Subcutaneous adipose tissue (tissue), 4 donors: ENCODE data around the gene PCSK4. TPM values are rescaled to one million over a fixed set of nuclear protein-coding genes. Genes with fewer than 3 reads are reported as not detected.

Experiments used
- total RNA-seq, 4 donors: library from RNA; depleted of rRNA; stranded (reverse); fragments of >200 nt; gene quantifications; one replicate each; pipeline ENCODE4 v1.1.0, GENCODE V29; 2016
- TF ChIP-seq, protein P1 (sequence below): fragments of 450-650 bp; IDR thresholded peaks from one replicate; pipeline ENCODE4 v1.5.1; 2016; ENCODE audit warnings: low read depth, mild to moderate bottlenecking, control low read depth, antibody characterized with exemption, moderate library complexity

Gene PCSK4
- total RNA-seq, 4 donors from 2014 or later = 0.65 to 2.6 (median 1.8) TPM

DNA sequence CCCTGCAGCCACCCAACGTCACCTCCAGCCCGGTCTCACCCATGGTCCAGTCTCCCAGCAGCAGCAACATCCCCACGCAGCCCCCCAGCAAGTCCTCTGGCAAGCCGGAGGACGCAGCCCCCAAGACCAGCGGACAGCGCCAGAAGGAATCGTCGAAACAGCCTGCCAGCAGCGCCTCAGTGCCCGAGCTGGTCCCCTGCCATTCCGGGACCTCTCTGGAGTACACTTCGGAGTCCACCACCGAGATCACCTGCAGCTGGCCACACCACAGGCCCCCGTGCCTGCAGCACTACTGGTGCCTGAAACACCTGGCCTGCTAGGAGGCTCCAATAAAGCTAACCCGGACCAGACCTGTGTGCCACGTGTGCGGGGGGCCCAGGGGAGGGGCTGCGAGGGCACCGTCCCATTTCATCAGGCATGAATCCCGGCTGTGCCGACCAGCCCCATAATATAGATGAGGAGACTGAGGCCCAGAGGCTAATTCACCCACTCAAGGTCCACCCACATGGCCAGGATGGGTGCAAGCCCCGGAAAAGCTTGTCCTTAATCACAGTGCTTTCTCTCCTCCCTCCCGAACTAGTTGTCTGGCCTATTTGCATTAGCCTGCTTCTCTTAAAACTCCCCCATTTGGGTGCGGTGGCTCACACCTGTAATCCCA, 7.6 kb upstream of the PCSK4 start:
- TF ChIP-seq, protein P1, sequence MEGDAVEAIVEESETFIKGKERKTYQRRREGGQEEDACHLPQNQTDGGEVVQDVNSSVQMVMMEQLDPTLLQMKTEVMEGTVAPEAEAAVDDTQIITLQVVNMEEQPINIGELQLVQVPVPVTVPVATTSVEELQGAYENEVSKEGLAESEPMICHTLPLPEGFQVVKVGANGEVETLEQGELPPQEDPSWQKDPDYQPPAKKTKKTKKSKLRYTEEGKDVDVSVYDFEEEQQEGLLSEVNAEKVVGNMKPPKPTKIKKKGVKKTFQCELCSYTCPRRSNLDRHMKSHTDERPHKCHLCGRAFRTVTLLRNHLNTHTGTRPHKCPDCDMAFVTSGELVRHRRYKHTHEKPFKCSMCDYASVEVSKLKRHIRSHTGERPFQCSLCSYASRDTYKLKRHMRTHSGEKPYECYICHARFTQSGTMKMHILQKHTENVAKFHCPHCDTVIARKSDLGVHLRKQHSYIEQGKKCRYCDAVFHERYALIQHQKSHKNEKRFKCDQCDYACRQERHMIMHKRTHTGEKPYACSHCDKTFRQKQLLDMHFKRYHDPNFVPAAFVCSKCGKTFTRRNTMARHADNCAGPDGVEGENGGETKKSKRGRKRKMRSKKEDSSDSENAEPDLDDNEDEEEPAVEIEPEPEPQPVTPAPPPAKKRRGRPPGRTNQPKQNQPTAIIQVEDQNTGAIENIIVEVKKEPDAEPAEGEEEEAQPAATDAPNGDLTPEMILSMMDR = no peak

DNA sequence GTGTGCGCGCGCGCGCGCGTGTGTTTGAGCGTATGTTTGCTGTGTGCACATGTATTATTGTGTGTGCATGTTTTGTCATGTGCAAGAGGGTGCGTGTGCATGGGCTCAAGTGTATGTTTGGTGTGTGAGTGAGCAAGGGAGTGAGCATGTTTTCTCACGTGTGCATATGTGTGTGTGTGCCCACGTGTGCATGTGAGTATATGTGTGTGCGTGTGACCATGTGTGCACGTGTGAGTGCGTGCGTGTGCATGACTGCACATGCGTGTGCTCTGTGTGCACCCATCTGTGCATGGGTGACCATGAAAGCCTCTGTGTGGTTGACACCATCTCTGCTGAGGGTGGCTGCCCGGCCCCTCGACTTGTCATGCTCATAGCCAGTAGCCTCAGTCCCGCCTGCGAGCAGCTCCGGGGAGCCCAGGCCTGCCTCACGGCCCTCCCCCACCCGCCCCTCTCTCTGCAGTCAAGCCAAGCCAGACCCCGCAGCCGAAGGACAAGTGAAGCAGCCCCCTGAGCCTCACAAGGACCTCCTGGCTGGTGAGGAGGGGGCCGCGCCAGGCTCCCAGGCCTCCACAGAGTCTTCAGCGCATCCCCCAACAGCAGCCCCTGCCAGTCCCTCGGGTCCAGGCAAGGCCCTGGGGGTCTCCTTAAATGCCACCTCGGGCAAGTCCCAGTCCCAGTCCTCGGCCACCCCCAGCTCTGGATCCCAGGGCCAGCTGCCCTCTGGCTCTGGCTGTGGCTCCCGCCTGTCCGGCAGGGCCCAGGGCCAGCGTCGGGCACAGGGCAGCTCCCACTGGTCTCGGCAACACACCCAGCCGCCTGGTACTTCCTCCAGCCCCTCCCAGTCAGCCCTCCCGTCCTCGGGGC, 6.8 kb upstream of the PCSK4 start:
- TF ChIP-seq, protein P1 = no peak

DNA sequence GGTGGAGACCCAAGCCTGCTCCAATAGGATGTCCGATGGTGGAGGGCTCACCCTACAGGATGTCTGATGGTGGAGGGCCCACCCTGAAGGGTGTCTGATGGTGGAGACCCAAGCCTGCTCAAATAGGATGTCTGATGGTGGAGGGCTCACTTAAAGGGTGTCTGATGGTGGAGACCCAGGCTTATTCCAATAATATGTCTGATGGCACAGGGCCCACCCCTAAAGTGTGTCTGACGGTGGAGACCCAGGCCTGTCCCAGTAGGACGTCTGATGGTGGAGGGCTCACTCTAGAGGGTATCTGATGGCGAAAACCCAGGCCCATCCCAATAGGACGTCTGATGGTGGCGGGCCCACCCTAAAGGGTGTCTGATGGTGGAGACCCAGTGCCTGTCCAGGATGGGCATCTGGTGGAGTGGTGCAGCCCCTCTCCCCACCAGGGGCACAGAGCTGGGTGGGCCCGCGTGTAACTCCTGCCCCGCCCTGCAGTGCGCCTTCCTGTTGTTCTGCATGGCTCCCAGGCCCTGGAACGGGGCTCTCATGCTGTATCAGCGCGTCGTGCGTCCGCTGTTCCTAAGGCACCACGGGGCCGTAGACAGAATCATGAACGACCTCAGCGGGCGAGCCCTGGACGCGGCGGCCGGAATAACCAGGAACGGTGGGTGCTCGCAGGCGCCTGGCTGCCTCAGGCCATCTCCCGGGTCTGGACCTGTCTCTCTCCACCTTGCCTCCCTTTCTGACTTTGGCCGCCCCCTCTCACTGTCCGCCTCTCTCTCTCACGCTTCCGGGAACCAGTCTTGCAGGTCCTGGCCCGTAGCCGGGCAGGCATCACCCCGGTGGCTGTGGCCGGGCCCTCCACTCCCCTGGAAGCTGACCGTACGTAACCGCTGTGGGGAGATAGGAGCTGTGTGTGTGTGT, 5.9 kb upstream of the PCSK4 start:
- TF ChIP-seq, protein P1 = no peak

DNA sequence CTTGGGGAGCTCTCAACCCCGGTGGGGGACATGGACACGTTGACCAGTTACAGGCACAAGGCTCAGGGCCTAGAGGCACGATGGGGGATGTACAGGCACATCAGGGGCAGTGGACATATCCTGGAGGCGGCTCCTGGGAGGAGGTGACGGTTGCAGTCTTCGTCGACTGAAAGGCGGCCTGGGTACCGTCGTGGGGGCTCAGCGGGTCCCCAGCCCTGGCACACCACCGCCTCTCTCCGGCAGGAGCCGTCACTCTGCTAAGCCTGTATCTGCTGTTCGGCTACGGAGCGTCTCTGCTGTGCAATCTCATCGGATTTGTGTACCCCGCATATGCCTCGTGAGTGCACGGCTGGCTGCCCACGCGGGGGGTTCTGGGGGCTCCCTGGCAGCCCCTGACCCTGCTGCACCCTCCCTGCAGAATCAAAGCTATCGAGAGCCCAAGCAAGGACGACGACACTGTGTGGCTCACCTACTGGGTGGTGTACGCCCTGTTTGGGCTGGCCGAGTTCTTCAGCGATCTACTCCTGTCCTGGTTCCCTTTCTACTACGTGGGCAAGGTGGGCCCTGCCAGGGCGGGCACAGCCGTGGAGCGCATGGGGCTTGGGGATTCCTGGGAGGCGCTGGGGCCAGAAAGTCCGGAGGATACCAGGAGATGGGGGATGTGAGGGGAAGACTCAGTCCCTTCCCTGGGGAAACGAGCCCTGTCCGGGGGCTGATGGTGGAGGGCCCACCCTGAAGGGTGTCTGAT, 5.1 kb upstream of the PCSK4 start:
- TF ChIP-seq, protein P1 = no peak

DNA sequence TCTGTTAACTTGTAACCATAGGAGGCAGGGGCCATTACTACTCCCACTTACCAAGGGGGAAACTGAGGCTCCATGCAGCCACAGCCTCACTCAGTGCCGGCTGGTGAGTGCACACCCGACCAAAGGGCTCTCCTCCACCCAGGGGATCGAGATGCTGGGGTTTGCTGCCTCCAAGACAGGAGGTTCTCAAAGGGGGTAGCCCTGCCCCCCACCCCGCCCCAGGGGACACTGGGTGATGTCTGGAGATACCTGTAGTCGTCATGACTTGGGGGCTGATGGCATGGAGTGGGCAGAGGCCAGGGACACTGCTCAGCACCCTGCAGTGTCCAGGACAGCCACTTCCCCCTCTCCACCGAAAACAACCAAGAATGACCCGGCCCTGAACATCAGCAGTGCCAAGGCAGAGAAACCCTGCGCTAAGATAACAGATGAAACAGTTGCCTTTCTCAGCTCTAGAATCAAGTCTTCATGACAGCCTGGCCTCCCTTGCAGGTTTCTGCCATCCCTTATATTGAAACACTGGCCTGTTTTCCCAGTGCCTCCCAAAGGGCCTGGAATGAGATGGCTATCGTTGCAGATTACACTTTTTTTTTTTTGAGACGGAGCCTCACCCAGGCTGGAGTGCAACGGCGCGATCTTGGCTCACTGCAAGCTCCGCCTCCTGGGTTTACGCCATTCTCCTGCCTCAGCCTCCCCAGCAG, 4.1 kb upstream of the PCSK4 start:
- TF ChIP-seq, protein P1 = no peak

DNA sequence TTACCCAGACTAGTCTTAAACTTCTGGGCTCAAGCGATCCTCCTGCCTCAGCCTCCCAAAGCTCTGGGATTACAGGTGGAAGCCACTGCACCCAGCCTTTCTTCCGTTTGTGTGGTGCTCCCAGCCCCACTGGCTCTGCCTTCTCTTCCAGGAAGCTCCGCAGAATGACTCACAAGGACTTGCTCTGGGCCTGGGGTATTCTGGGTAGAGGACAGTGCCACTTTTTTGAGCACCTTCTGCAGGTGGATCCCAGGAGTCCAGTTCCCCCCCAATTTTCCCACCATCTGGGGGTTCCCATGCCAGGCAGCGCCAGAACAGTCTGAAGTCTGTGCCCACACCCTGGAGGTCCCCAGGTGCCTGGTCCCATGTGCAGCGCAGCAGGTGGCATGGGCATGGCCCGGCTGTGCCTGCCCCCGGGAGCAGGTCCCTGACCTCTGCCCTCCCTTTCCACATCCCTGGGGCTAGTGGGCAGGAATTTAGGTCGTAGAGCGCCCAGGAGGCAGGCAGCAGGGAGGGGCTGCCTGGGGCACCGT, 2.4 kb upstream of the PCSK4 start:
- TF ChIP-seq, protein P1 = no peak
